Neural cell (in vitro differentiated cells): Measurements from ENCODE around the gene ITPR2. TPM values are rescaled to one million over a fixed set of nuclear protein-coding genes. Genes with fewer than 3 reads are reported as not detected.

Experiments used
- H2AFZ ChIP-seq: fragments of 200-600, 300-800 bp; sonication (generic), shearing (Covaris generic); 2 replicates; pipeline ENCODE4 v1.6.0; 2014; ENCODE audit warnings: low read depth, mild to moderate bottlenecking, antibody characterized with exemption, low read length, moderate library complexity
- H3F3A ChIP-seq: fragments of 200-600 bp; shearing (Covaris generic); 2 replicates; pipeline ENCODE4 v1.6.1; 2016; ENCODE audit warnings: mild to moderate bottlenecking, moderate library complexity, mixed read lengths, antibody characterized with exemption, low read length; ENCODE audit not compliant: insufficient read depth, poor library complexity, severe bottlenecking
- H3K27ac ChIP-seq: fragments of 200-600, 300-800 bp; sonication (generic), shearing (Covaris generic); 2 replicates; pipeline ENCODE4 v1.5.1; 2014; ENCODE audit warnings: mild to moderate bottlenecking, low read length, moderate library complexity
- H3K27me3 ChIP-seq: fragments of 300-800, 200-600 bp; sonication (generic), shearing (Covaris generic); 2 replicates; pipeline ENCODE4 v1.6.0; 2014; ENCODE audit warnings: mild to moderate bottlenecking, low read depth, low read length, moderate library complexity; ENCODE audit not compliant: insufficient read depth
- H3K36me3 ChIP-seq: fragments of 300-800, 200-600 bp; sonication (generic), shearing (Covaris generic); 2 replicates; pipeline ENCODE4 v1.5.1; 2014; ENCODE audit warnings: mild to moderate bottlenecking, antibody characterized with exemption, low read length, moderate library complexity; ENCODE audit not compliant: insufficient read depth
- H3K4me2 ChIP-seq: fragments of 300-800, 200-600 bp; sonication (generic), shearing (Covaris generic); 2 replicates; pipeline ENCODE4 v1.6.0; 2014; ENCODE audit warnings: mild to moderate bottlenecking, low read length
- H3K4me3 ChIP-seq: fragments of 300-800, 200-600 bp; sonication (generic), shearing (Covaris generic); 2 replicates; pipeline ENCODE4 v1.5.1; 2014; ENCODE audit warnings: mild to moderate bottlenecking, low read length, moderate library complexity
- H3K79me2 ChIP-seq: fragments of 200-600 bp; shearing (Covaris generic); replicated peaks from 2 replicates; pipeline ENCODE4 v1.6.0; 2014; ENCODE audit warnings: mild to moderate bottlenecking, low read length, moderate library complexity; ENCODE audit not compliant: insufficient read depth
- H3K9ac ChIP-seq: fragments of 300-800, 200-600 bp; sonication (generic), shearing (Covaris generic); 2 replicates; pipeline ENCODE4 v1.6.1; 2016; ENCODE audit warnings: mild to moderate bottlenecking, low read length, mixed read lengths
- H3K9me2 ChIP-seq: fragments of 200-600 bp; shearing (Covaris generic); 2 replicates; pipeline ENCODE4 v1.6.1; 2016; ENCODE audit warnings: mild to moderate bottlenecking, low read length, mixed read lengths; ENCODE audit not compliant: insufficient read depth
- H3K9me3 ChIP-seq: fragments of 200-600, 300-800 bp; sonication (generic), shearing (Covaris generic); 2 replicates; pipeline ENCODE4 v1.6.1; 2016; ENCODE audit warnings: mild to moderate bottlenecking, mixed run types, low read length, moderate library complexity, mixed read lengths
- H4K20me1 ChIP-seq: fragments of 200-600 bp; shearing (Covaris generic); 2 replicates; pipeline ENCODE4 v1.6.1; 2016; ENCODE audit warnings: mild to moderate bottlenecking, mixed run types; ENCODE audit not compliant: insufficient read depth
- CTCF ChIP-seq: fragments of 450-650 bp; IDR thresholded peaks from 2 replicates; pipeline ENCODE4 v1.5.1; 2014; ENCODE audit warnings: antibody characterized with exemption, mild to moderate bottlenecking, moderate library complexity; ENCODE audit not compliant: poor library complexity, severe bottlenecking
- EP300 ChIP-seq: fragments of 450-650 bp; conservative IDR thresholded peaks from 2 replicates; pipeline ENCODE4 v1.6.1; 2014; ENCODE audit warnings: antibody characterized with exemption, mild to moderate bottlenecking, moderate library complexity; ENCODE audit not compliant: poor library complexity, severe bottlenecking
- EZH2 ChIP-seq: fragments of 200-600, 300-800 bp; shearing (Covaris generic), sonication (generic); IDR thresholded peaks from 2 replicates; pipeline ENCODE4 v1.6.1; 2014; ENCODE audit warnings: antibody characterized with exemption, low read length, borderline replicate concordance, mild to moderate bottlenecking; ENCODE audit not compliant: insufficient read depth, poor library complexity, severe bottlenecking
- MXI1 ChIP-seq: fragments of 450-650 bp; conservative IDR thresholded peaks from 2 replicates; pipeline ENCODE4 v1.6.1; 2014; ENCODE audit warnings: antibody characterized with exemption, mild to moderate bottlenecking; ENCODE audit not compliant: poor library complexity, severe bottlenecking
- POLR2AphosphoS5 ChIP-seq: IDR thresholded peaks from 2 replicates; pipeline ENCODE4 v1.6.1; 2012
- RAD21 ChIP-seq: fragments of 450-650 bp; conservative IDR thresholded peaks from 2 replicates; pipeline ENCODE4 v1.6.1; 2014; ENCODE audit warnings: antibody characterized with exemption, mild to moderate bottlenecking, moderate library complexity
- SMC3 ChIP-seq: fragments of 450-650 bp; conservative IDR thresholded peaks from 2 replicates; pipeline ENCODE4 v1.6.1; 2014; ENCODE audit warnings: antibody characterized with exemption, mild to moderate bottlenecking, moderate library complexity; ENCODE audit not compliant: poor library complexity
- TAF1 ChIP-seq: IDR thresholded peaks from 2 replicates; pipeline ENCODE4 v1.6.1; 2012; ENCODE audit warnings: low read depth
- polyA plus RNA-seq: library from polyadenylated mRNA; depleted of rRNA; stranded (reverse); fragments of >200 nt; gene quantifications from 2 replicates; pipeline ENCODE4 v1.2.3, GENCODE V29; 2014
- TF ChIP-seq, protein P1 (sequence below): IDR thresholded peaks from 2 replicates; pipeline ENCODE4 v1.6.1; 2012; ENCODE audit warnings: borderline replicate concordance

The ITPR2 gene
- polyA plus RNA-seq, 1 donor from 2014 or later: 2.0 TPM

- no peak for TF ChIP-seq EP300
- no peak for TF ChIP-seq POLR2AphosphoS5
- TF ChIP-seq SMC3: no peak
- TF ChIP-seq TAF1: no peak
- TF ChIP-seq RAD21: no peak
- TF ChIP-seq, protein P1, sequence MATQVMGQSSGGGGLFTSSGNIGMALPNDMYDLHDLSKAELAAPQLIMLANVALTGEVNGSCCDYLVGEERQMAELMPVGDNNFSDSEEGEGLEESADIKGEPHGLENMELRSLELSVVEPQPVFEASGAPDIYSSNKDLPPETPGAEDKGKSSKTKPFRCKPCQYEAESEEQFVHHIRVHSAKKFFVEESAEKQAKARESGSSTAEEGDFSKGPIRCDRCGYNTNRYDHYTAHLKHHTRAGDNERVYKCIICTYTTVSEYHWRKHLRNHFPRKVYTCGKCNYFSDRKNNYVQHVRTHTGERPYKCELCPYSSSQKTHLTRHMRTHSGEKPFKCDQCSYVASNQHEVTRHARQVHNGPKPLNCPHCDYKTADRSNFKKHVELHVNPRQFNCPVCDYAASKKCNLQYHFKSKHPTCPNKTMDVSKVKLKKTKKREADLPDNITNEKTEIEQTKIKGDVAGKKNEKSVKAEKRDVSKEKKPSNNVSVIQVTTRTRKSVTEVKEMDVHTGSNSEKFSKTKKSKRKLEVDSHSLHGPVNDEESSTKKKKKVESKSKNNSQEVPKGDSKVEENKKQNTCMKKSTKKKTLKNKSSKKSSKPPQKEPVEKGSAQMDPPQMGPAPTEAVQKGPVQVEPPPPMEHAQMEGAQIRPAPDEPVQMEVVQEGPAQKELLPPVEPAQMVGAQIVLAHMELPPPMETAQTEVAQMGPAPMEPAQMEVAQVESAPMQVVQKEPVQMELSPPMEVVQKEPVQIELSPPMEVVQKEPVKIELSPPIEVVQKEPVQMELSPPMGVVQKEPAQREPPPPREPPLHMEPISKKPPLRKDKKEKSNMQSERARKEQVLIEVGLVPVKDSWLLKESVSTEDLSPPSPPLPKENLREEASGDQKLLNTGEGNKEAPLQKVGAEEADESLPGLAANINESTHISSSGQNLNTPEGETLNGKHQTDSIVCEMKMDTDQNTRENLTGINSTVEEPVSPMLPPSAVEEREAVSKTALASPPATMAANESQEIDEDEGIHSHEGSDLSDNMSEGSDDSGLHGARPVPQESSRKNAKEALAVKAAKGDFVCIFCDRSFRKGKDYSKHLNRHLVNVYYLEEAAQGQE: no peak
- TF ChIP-seq EZH2: no peak
- TF ChIP-seq CTCF: no peak
- TF ChIP-seq MXI1: no peak
- no peak overlapping the region for H3K4me2 ChIP-seq
These were observed 265.9 kb downstream of the ITPR2 start for GRCh38 chr12:26567126-26567525.

GRCh38 chr12:26566675-26567074 lies 266.3 kb downstream of the ITPR2 start:
- no peak overlapping the region for H3K27ac ChIP-seq

More at GRCh38 chr12:26567126-26567525, 265.9 kb downstream of the ITPR2 start:
- H3K9ac ChIP-seq: no peak overlapping the region
- no peak overlapping the region for H3K4me3 ChIP-seq
- H4K20me1 ChIP-seq: no peaks in the 10 kb centered on the region
- H3F3A ChIP-seq: no peaks in the 10 kb centered on the region
- H3K36me3 ChIP-seq: no peaks in the 10 kb centered on the region
- no peak overlapping the region for H3K27ac ChIP-seq
- H3K9me3 ChIP-seq: no peaks in the 10 kb centered on the region
- H3K27me3 ChIP-seq: no peaks in the 10 kb centered on the region
- H3K9me2 ChIP-seq: no peaks in the 10 kb centered on the region
- no peak overlapping the region for H2AFZ ChIP-seq
- no peaks in the 10 kb centered on the region for H3K79me2 ChIP-seq

More at GRCh38 chr12:26566675-26567074, 266.3 kb downstream of the ITPR2 start:
- Histone ChIP-seq H4K20me1 (no peaks in the 10 kb centered on the region), H3K79me2 (no peaks in the 10 kb centered on the region), H3K9ac (no peak overlapping the region), H3K9me2 (no peaks in the 10 kb centered on the region), H3F3A (no peaks in the 10 kb centered on the region), H2AFZ (no peak overlapping the region), H3K4me2 (no peak overlapping the region), H3K4me3 (no peak overlapping the region), H3K9me3 (no peaks in the 10 kb centered on the region), H3K27me3 (no peaks in the 10 kb centered on the region), H3K36me3 (no peaks in the 10 kb centered on the region)
- TF ChIP-seq, protein P1: no peak
- TF ChIP-seq RAD21: no peak
- no peak for TF ChIP-seq MXI1
- no peak for TF ChIP-seq SMC3
- no peak for TF ChIP-seq EP300
- no peak for TF ChIP-seq EZH2
- no peak for TF ChIP-seq TAF1
- TF ChIP-seq CTCF: no peak
- TF ChIP-seq POLR2AphosphoS5: no peak
